Stomach smooth muscle (tissue), 2 donors: ENCODE data around the gene GLIS1.

ENCODE experiments used
- H3K27ac ChIP-seq: one replicate; pipeline ENCODE4 v1.7.0; 2013; ENCODE audit warnings: mild to moderate bottlenecking, low read length, inconsistent platforms
- H3K27me3 ChIP-seq, 2 donors: one replicate each; pipeline ENCODE4 v1.7.0; 2013; ENCODE audit warnings: low read length in 2 of 2; ENCODE audit not compliant: insufficient read depth in 2 of 2, control insufficient read depth in 1 of 2
- H3K36me3 ChIP-seq, 2 donors: one replicate each; pipeline ENCODE4 v1.7.0; 2013; ENCODE audit warnings: low read length in 2 of 2; ENCODE audit not compliant: control insufficient read depth in 2 of 2, insufficient read depth in 2 of 2
- H3K4me1 ChIP-seq: one replicate; pipeline ENCODE4 v1.7.0; 2013; ENCODE audit warnings: low read length; ENCODE audit not compliant: control insufficient read depth, insufficient read depth
- H3K4me3 ChIP-seq, 2 donors: one replicate each; pipeline ENCODE4 v1.7.0; 2013; ENCODE audit warnings: low read length in 2 of 2
- H3K9ac ChIP-seq, 2 donors: one replicate each; pipeline ENCODE4 v1.7.0; 2013; ENCODE audit warnings: low read length in 2 of 2, mild to moderate bottlenecking in 1 of 2
- H3K9me3 ChIP-seq, 2 donors: one replicate each; pipeline ENCODE4 v1.7.0; 2013; ENCODE audit warnings: low read length in 2 of 2; ENCODE audit not compliant: control insufficient read depth in 2 of 2
- donor health status: healthy.
- donor health status: Pancreatic carcinoma.

The GLIS1 gene

DNA sequence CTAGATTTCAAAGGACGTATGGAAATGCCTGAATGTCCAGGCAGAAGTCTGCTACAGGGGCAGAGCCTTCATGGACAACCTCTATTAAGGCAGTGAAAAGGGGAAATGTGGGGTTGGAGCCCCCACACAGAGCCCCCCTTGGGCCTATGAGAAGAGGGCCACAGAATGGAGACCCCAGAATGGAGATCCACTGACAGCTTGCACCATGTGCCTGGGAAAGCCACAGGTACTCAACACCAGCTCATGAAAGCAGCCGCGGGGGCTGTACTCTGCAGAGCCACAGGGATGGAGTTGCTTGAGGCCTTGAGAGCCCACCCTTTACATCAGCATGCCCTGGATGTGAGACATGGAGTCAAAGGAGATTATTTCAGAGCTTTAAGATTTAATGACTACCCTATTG lies 171.1 kb downstream of the GLIS1 start:
- H3K4me1 ChIP-seq, result peaks cover 10% of the 10 kb centered on the region
- H3K9me3 ChIP-seq, result no peaks in the 10 kb centered on the region
- no peak overlapping the region for H3K27ac ChIP-seq
- no peak overlapping the region for H3K9ac ChIP-seq
- no peaks in the 10 kb centered on the region for H3K36me3 ChIP-seq
- no peak overlapping the region for H3K4me3 ChIP-seq
- no peaks in the 10 kb centered on the region for H3K27me3 ChIP-seq

GRCh38 chr1:53567450-53567849 lies 171.5 kb downstream of the GLIS1 start:
- no peaks in the 10 kb centered on the region for H3K9me3 ChIP-seq
- no peaks in the 10 kb centered on the region for H3K27me3 ChIP-seq
- H3K4me1 ChIP-seq, result peaks cover 6% of the 10 kb centered on the region
- no peak overlapping the region for H3K9ac ChIP-seq
- no peaks in the 10 kb centered on the region for H3K36me3 ChIP-seq
- no peak overlapping the region for H3K27ac ChIP-seq
- H3K4me3 ChIP-seq, result no peak overlapping the region

GRCh38 chr1:53563611-53564010 lies 175.4 kb downstream of the GLIS1 start:
- H3K4me3 ChIP-seq, result no peak overlapping the region
- H3K27ac ChIP-seq, result no peak overlapping the region
- H3K4me1 ChIP-seq, result no peaks in the 10 kb centered on the region
- H3K9ac ChIP-seq, result no peak overlapping the region
- no peaks in the 10 kb centered on the region for H3K36me3 ChIP-seq
- H3K27me3 ChIP-seq, result peaks cover 0 to 5% of the 10 kb centered on the region in 2 donors
- no peaks in the 10 kb centered on the region for H3K9me3 ChIP-seq

- no peak overlapping the region for H3K9ac ChIP-seq
- no peaks in the 10 kb centered on the region for H3K9me3 ChIP-seq
- H3K4me3 ChIP-seq, result no peak overlapping the region
- peaks cover 0 to 5% of the 10 kb centered on the region in 2 donors for H3K27me3 ChIP-seq
- no peak overlapping the region for H3K27ac ChIP-seq
- H3K36me3 ChIP-seq, result no peaks in the 10 kb centered on the region
- no peaks in the 10 kb centered on the region for H3K4me1 ChIP-seq
Measured at GRCh38 chr1:53562981-53563379, 176.0 kb downstream of the GLIS1 start.

GRCh38 chr1:53562291-53562980 lies 176.5 kb downstream of the GLIS1 start:
- no peak overlapping the region for H3K27ac ChIP-seq

GRCh38 chr1:53561503-53562105 lies 177.4 kb downstream of the GLIS1 start:
- Histone ChIP-seq H3K4me1 (no peaks in the 10 kb centered on the region), H3K27me3 (peaks cover 0 to 5% of the 10 kb centered on the region in 2 donors), H3K4me3 (no peak overlapping the region), H3K27ac (no peak overlapping the region), H3K9ac (no peak overlapping the region), H3K36me3 (no peaks in the 10 kb centered on the region), H3K9me3 (no peaks in the 10 kb centered on the region)

More at GRCh38 chr1:53562291-53562980, 176.5 kb downstream of the GLIS1 start:
- Histone ChIP-seq H3K4me1 (no peaks in the 10 kb centered on the region), H3K9me3 (no peaks in the 10 kb centered on the region), H3K27me3 (peaks cover 0 to 5% of the 10 kb centered on the region in 2 donors), H3K36me3 (no peaks in the 10 kb centered on the region), H3K9ac (no peak overlapping the region), H3K4me3 (no peak overlapping the region)

GRCh38 chr1:53560581-53561502 lies 178.1 kb downstream of the GLIS1 start:
- H3K27ac ChIP-seq, result no peak overlapping the region
- H3K9ac ChIP-seq, result no peak overlapping the region
- no peaks in the 10 kb centered on the region for H3K9me3 ChIP-seq

DNA sequence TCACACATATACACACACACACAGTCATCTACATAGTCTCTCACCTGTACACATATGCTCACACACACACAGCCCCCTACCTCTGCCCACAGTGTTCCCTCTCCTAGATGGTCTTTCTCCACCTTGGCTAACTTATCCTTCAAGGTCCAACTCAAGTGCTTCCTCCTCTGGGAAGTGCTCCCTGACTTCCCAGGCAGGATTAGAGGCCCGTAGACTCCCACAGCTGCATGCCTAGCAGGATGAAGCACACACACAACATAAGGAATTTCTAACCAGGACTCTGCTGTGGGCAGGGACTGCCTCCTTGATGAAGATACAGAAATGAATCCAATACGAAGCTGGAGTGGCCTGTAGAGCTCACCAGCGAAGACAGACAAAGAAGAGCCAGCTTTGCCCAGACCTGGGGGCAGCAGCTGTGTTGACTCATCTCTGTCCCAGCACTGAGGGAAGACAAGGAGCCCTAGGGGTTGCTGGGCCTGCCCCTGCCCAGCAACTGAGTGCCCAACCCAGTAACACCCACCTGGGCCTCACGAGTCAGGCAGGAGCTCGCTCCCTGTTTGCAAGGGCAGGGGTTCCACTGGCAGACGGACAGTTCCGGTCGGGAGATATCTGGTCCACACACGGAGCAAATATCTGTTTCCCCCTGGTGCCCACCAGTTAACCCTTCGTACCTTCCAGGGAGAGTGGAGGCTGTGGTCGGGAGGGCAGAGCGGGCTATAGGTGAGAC lies 178.9 kb downstream of the GLIS1 start:
- Histone ChIP-seq H3K27me3 (peaks cover 0 to 5% of the 10 kb centered on the region in 2 donors), H3K4me1 (no peaks in the 10 kb centered on the region), H3K9ac (no peak overlapping the region), H3K36me3 (no peaks in the 10 kb centered on the region), H3K9me3 (no peaks in the 10 kb centered on the region), H3K4me3 (no peak overlapping the region), H3K27ac (no peak overlapping the region)

More at GRCh38 chr1:53560581-53561502, 178.1 kb downstream of the GLIS1 start:
- H3K4me3 ChIP-seq, result no peak overlapping the region
- H3K4me1 ChIP-seq, result no peaks in the 10 kb centered on the region
- no peaks in the 10 kb centered on the region for H3K36me3 ChIP-seq
- H3K27me3 ChIP-seq, result peaks cover 0 to 5% of the 10 kb centered on the region in 2 donors

GRCh38 chr1:53559391-53559815 lies 179.6 kb downstream of the GLIS1 start:
- no peak overlapping the region for H3K27ac ChIP-seq
- H3K27me3 ChIP-seq, result peaks cover 0 to 5% of the 10 kb centered on the region in 2 donors
- no peak overlapping the region for H3K9ac ChIP-seq
- no peaks in the 10 kb centered on the region for H3K36me3 ChIP-seq
- no peaks in the 10 kb centered on the region for H3K4me1 ChIP-seq
- H3K4me3 ChIP-seq, result no peak overlapping the region
- no peaks in the 10 kb centered on the region for H3K9me3 ChIP-seq

DNA sequence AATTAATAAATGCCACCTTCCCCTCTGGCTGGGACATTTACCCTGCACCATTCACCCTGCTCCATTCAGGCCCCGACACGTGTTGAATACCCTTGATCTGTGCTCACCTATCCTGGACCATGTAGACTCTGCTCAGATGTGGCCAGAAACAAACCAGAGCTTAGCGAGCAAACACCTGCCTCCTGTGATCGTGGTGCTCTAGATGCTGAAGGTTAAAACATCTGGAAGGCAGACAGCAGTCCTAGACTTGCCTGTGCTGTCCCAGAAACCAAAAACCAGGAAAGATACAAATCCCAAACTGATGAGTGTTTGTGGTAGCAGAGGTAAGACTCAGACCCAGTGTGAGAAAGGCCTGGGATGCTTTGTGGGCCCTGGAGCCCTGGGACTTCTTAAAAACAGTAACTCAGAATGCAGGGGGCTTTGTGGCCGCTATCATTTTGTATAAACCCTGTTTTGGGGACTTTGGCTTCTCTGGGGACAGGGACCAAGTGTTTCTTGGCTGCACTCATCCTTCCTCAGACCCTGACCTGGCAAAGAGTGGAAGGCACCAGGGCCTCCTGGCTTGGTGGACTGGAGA lies 180.1 kb downstream of the GLIS1 start:
- Histone ChIP-seq H3K27ac (no peak overlapping the region), H3K9me3 (no peaks in the 10 kb centered on the region), H3K36me3 (no peaks in the 10 kb centered on the region), H3K9ac (no peak overlapping the region), H3K27me3 (peaks cover 0 to 5% of the 10 kb centered on the region in 2 donors), H3K4me1 (no peaks in the 10 kb centered on the region), H3K4me3 (no peak overlapping the region)
